GM19099 (cell line): Measurements from ENCODE around the gene TMEM119.

Experiments
- POLR2A ChIP-seq: IDR thresholded peaks from 3 replicates; pipeline ENCODE4 v1.6.1; 2011; ENCODE audit warnings: low read depth; ENCODE audit not compliant: insufficient read length; ENCODE audit errors: extremely low read depth

Gene TMEM119

GRCh38 chr12:108597559-108598471 lies at the start of gene TMEM119:
Gene TMEM119, minus strand, starts transcription at chr12:108598084. Its CDS starts 5,701 bp downstream, at chr12:108592383.
- no peak for TF ChIP-seq POLR2A

- TF ChIP-seq POLR2A, result no peak
Observed at GRCh38 chr12:108646600-108647579, 49.0 kb upstream of the TMEM119 start.

GRCh38 chr12:108645686-108646599 lies 48.1 kb upstream of the TMEM119 start:
- no peak for TF ChIP-seq POLR2A

GRCh38 chr12:108644811-108645120 lies 46.9 kb upstream of the TMEM119 start:
- no peak for TF ChIP-seq POLR2A

- TF ChIP-seq POLR2A, result no peak
Observed at GRCh38 chr12:108643941-108644810, 46.3 kb upstream of the TMEM119 start.

- TF ChIP-seq POLR2A, result no peak
Observed at GRCh38 chr12:108642899-108643654, 45.2 kb upstream of the TMEM119 start.

- no peak for TF ChIP-seq POLR2A
Observed at GRCh38 chr12:108642269-108642870, 44.5 kb upstream of the TMEM119 start.

GRCh38 chr12:108641446-108642268 lies 43.8 kb upstream of the TMEM119 start:
- TF ChIP-seq POLR2A, result no peak

- TF ChIP-seq POLR2A, result no peak
Observed at GRCh38 chr12:108640802-108641445, 43.0 kb upstream of the TMEM119 start.

GRCh38 chr12:108638997-108639822 lies 41.3 kb upstream of the TMEM119 start:
- TF ChIP-seq POLR2A, result no peak
